ENCODE data around the gene SPRR2D. TPM values are rescaled to one million over a fixed set of nuclear protein-coding genes. Genes with fewer than 3 reads are reported as not detected.

The SPRR2D gene
- total and polyA plus RNA-seq, 2 donors (not counting 3 experiments of a cell fraction or from before 2014, with no cell fraction given): not detected

- DNase-seq (ENCODE audit: low read depth, low spot score) (no peak), FAIRE-seq (no peak)
- Histone ChIP-seq H3K9me1 (replicated peaks; ENCODE audit: control insufficient read depth, extremely low read depth, insufficient read depth, low read length) (no peaks in the 10 kb centered on the region), H3K4me3 (replicated peaks in 1 of 3; ENCODE audit: insufficient read depth in 1 of 3, low read depth in 1 of 3, low read length in 3 of 3) (no peak within 1 kb of the TSS), H3K36me3 (ENCODE audit: control insufficient read depth in 2 of 2, extremely low read depth in 1 of 2, insufficient read depth in 2 of 2, low read length in 2 of 2) (no peaks in the 10 kb centered on the region), H3K4me2 (ENCODE audit: insufficient read depth, low read length) (no peak within 1 kb of the TSS), H3K27ac (ENCODE audit: insufficient read depth, low read depth, low read length) (no peak within 1 kb of the TSS), H4K20me1 (replicated peaks; ENCODE audit: control insufficient read depth, extremely low read depth, insufficient read depth, low read length) (no peaks in the 10 kb centered on the region), H3K4me1 (ENCODE audit: control insufficient read depth, extremely low read depth, insufficient read depth, low read length) (no peaks in the 10 kb centered on the region), H2AFZ (ENCODE audit: low read depth, low read length) (no peak within 1 kb of the TSS), H3K27me3 (ENCODE audit: control insufficient read depth in 2 of 2, insufficient read depth in 2 of 2, low read length in 2 of 2) (no peaks in the 10 kb centered on the region), H3K9ac (replicated peaks; ENCODE audit: extremely low read depth, insufficient read depth, low read length) (no peak within 1 kb of the TSS), H3K9me3 (replicated peaks; ENCODE audit: control insufficient read depth, insufficient read depth, low read length) (no peaks in the 10 kb centered on the region), H3K79me2 (ENCODE audit: control insufficient read depth, insufficient read depth, low read length) (no peaks in the 10 kb centered on the region)
- CTCF ChIA-PET: no interaction called here
- BruUV-seq (replicated peaks): no TSS peak
- TF ChIP-seq EZH2 (IDR thresholded peaks at IDR 0.05; ENCODE audit: borderline replicate concordance, low read depth, low read length, severe bottlenecking): no peak
- TF ChIP-seq POLR2A (IDR thresholded peaks at IDR 0.05; ENCODE audit: low read depth, low read length): no peak
- TF ChIP-seq, protein P1, sequence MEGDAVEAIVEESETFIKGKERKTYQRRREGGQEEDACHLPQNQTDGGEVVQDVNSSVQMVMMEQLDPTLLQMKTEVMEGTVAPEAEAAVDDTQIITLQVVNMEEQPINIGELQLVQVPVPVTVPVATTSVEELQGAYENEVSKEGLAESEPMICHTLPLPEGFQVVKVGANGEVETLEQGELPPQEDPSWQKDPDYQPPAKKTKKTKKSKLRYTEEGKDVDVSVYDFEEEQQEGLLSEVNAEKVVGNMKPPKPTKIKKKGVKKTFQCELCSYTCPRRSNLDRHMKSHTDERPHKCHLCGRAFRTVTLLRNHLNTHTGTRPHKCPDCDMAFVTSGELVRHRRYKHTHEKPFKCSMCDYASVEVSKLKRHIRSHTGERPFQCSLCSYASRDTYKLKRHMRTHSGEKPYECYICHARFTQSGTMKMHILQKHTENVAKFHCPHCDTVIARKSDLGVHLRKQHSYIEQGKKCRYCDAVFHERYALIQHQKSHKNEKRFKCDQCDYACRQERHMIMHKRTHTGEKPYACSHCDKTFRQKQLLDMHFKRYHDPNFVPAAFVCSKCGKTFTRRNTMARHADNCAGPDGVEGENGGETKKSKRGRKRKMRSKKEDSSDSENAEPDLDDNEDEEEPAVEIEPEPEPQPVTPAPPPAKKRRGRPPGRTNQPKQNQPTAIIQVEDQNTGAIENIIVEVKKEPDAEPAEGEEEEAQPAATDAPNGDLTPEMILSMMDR (IDR thresholded peaks at IDR 0.05; ENCODE audit: extremely low read depth in 1 of 2, insufficient read depth in 1 of 2, low read depth in 1 of 2, low read length in 2 of 2): no peak
- TF ChIP-seq POLR2AphosphoS5 (IDR thresholded peaks at IDR 0.05; ENCODE audit: insufficient read depth, low read depth, low read length): no peak
- no peak for TF ChIP-seq GATA2 (IDR thresholded peaks at IDR 0.05; ENCODE audit: insufficient read depth, insufficient read length, low read depth, low read length)
- dilution Hi-C loops (cut with MboI; ENCODE audit: extremely low pct_ligation_motif_present, low sequenced_read_pairs) (no loop called here), intact Hi-C loops (cut with micrococcal nuclease) (no loop called here)
- POLR2A ChIA-PET: no interaction called here
These were observed 30.6 kb upstream of the SPRR2D start, which contains the start of gene SPRR2B for GRCh38 chr1:153071511-153071910. Gene SPRR2B, minus strand, starts transcription at chr1:153071611. Its CDS starts 772 bp downstream, at chr1:153070839.

DNA sequence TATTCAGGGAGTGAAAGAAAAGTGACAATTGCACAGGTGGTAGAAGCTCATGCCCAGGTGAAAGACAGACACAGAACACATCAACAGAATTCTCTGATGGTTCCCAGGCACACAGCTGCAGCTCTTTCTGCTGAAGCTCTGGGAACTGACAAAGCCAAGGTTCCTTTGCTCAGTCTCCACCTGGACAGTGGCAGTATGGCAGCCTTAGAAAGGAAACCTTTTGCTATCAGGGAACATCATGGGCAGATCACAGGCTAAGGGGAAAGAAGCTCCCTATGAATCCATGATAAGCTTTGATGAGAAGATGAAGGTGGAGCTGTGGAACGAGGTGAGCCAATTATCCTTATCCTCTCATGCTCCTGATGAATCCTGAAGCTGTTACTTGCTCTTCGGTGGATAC lies 29.3 kb upstream of the SPRR2D start:
- no peak overlapping the region for H3K27ac ChIP-seq (ENCODE audit: insufficient read depth, low read depth, low read length)
- no peak overlapping the region for H3K4me3 ChIP-seq (replicated peaks in 1 of 3; ENCODE audit: insufficient read depth in 1 of 3, low read depth in 1 of 3, low read length in 3 of 3)
- no peak overlapping the region for H3K4me2 ChIP-seq (ENCODE audit: insufficient read depth, low read length)
- dilution Hi-C loops (cut with MboI; ENCODE audit: extremely low pct_ligation_motif_present, low sequenced_read_pairs): no loop called here
- TF ChIP-seq POLR2AphosphoS5 (IDR thresholded peaks at IDR 0.05; ENCODE audit: insufficient read depth, low read depth, low read length): no peak
- TF ChIP-seq MYC (IDR thresholded peaks at IDR 0.05; ENCODE audit: low read depth, low read length): no peak
- no peaks in the 10 kb centered on the region for H3K9me3 ChIP-seq (replicated peaks; ENCODE audit: control insufficient read depth, insufficient read depth, low read length)
- intact Hi-C loops (cut with micrococcal nuclease): no loop called here
- H4K20me1 ChIP-seq (replicated peaks; ENCODE audit: control insufficient read depth, extremely low read depth, insufficient read depth, low read length): no peaks in the 10 kb centered on the region
- CTCF ChIA-PET: no interaction called here
- H3K4me1 ChIP-seq (ENCODE audit: control insufficient read depth, extremely low read depth, insufficient read depth, low read length): no peaks in the 10 kb centered on the region
- POLR2A ChIA-PET: no interaction called here
- DNase-seq (ENCODE audit: low read depth, low spot score) (no peak), FAIRE-seq (no peak)
- no peaks in the 10 kb centered on the region for H3K27me3 ChIP-seq (ENCODE audit: control insufficient read depth in 2 of 2, insufficient read depth in 2 of 2, low read length in 2 of 2)
- no TSS peak for BruUV-seq (replicated peaks)
- H3K36me3 ChIP-seq (ENCODE audit: control insufficient read depth in 2 of 2, extremely low read depth in 1 of 2, insufficient read depth in 2 of 2, low read length in 2 of 2): no peaks in the 10 kb centered on the region
- H3K9ac ChIP-seq (replicated peaks; ENCODE audit: extremely low read depth, insufficient read depth, low read length): no peak overlapping the region
- no peaks in the 10 kb centered on the region for H3K9me1 ChIP-seq (replicated peaks; ENCODE audit: control insufficient read depth, extremely low read depth, insufficient read depth, low read length)
- H2AFZ ChIP-seq (ENCODE audit: low read depth, low read length): no peak overlapping the region
- no peaks in the 10 kb centered on the region for H3K79me2 ChIP-seq (ENCODE audit: control insufficient read depth, insufficient read depth, low read length)
